Activated CD4-positive, alpha-beta T cell treated with anti-CD3 and anti-CD28 coated beads, Interleukin-2, Interleukin-4, amounts not matched to agents 100 ng/mL and 50 ng/mL, durations not matched to agents 16 hours and 8 hours (primary cell): ENCODE results near the gene WDR88.
"Not testable (repeated sequence)": the region's sequence is repeated elsewhere in the genome, so short reads cannot be mapped to it uniquely, and the experiment has no call there.

ENCODE experiments used
- DNase-seq: peaks from one replicate; pipeline ENCODE4 v3.0.0-alpha.2; 2020; ENCODE audit warnings: low spot score

WDR88 gene

DNA sequence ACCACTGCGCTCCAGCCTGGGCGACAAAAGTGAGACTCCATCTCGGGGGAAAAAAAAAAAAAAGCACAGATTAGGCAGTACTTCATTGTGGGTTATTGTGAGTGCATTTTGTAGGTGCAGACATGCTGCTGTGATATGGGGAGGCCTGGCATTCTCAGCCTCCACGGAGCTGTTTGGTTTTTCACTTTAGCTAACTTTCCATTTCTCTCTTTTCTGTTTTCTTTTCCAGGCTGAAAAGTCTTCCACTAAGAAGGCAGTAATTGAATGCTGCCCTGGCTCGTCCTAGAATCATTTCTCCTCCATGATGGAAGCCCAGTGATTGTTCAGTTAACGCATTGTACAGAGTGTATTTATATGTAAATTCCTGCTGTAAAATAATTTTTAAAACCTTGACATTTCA lies 2.0 kb upstream of the WDR88 start:
- no peak for DNase-seq

DNA sequence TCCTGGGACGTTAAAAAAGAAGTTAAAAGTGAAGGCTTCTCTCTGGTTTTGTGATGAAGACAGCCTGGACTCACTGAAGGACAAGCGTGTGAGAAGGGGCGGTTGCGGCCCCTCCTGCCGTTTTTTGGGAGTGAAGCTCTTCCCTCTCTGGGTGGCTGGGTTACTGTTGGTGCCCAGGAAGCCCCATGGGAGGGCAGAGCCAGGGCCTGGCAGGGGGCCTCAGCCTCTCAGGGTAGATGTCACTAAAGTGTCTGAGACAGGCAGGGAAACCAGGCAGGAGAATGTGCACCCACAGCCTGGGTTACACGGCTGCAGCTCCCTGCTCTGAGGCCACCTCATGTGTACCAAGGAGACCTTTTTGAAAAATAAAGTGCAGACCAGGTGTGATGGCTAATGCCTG lies 1.5 kb upstream of the WDR88 start:
- no peak for DNase-seq

DNA sequence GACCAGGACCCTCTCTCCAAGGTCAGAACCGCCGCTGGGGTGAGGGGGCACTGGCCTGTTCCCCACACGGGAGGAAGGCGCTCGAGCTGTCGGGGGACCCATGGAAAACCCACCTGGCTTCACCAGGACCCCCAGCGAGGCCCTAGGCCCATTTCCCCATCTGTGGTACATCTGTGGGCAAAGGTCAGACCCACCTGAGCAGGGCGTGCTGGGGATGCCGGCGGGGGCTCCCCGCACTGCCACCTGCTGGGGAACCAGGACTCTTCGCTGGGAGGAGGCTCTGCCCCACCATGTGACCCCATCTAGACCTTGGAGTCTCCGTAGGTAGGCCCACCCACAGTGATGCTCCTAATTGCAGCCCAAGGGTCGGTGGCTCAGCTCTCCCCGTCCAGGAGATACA lies 511 bp downstream of the WDR88 start:
- DNase-seq, result no peak

DNA sequence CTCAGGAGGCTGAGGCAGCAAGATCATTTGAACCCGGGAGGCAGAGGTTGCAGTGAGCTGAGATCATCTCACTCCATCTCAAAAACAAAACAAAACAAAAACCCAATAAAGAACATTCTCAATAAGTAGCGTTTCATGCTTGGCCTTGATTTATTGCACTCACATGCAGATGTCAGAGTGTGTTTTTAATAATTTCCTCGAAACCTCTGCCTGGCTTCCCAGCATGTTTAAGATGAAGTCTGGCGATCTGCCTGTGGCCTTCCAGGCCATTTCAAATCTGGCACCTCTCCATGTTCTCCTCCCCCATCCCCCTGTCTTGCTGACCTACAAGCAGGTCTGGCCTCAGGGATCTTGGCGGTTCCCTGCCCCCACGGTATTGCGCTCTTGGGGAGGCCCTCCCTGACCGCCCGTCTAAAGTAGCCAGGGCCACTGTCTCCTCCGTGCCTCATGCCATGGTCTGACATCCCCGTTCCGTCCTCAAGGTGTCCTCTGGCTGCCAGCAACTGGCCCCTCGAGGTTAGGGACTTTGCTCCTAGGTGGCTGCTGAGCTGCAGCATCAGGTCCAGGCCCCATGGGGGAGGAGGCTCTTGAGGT lies 1.6 kb downstream of the WDR88 start:
- no peak for DNase-seq

DNA sequence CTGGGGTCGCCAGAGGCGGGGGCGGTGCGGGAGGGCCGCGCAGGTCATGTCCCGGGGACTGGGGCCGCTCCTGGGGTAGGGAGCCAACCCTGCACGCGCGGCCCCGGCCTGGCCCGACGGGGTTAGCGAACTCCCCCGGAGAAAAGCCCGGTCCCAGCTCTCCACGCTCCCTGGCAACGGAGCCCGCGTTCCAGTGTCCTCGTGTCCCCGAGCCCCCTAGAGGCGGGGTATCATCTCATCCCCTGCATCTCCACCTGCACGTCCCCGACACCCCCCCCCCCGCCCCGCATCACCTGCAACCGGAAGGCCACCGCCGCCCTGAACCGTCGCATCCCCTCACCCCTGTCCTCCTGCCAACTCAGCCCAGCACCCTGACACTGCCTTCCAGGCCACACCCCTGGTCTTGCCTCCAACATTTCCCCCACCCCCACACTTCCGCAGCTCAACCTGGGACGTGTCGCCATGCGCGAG lies 2.7 kb downstream of the WDR88 start:
- peak; percentile 43 for DNase-seq

DNA sequence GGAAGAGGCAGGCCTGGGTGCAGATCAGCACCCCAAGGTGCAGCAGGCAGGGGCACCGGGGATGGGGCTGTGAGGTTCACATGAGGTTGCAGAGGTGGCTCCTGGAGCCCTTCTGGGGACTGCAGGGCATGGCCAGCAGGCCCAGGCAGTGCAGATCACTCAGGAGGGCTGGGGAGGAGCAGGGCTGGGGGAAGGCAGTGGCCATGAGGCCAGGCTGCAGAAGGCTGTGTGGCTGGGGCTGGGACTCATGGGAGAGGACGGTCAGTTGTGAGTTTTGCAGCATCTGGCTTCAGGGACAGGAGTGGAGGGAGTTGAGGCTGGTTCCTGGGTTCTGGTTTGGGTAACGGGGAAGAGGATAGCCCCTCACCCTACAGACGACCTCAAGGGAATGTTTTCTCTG lies 7.3 kb downstream of the WDR88 start:
- DNase-seq, result no peak

DNA sequence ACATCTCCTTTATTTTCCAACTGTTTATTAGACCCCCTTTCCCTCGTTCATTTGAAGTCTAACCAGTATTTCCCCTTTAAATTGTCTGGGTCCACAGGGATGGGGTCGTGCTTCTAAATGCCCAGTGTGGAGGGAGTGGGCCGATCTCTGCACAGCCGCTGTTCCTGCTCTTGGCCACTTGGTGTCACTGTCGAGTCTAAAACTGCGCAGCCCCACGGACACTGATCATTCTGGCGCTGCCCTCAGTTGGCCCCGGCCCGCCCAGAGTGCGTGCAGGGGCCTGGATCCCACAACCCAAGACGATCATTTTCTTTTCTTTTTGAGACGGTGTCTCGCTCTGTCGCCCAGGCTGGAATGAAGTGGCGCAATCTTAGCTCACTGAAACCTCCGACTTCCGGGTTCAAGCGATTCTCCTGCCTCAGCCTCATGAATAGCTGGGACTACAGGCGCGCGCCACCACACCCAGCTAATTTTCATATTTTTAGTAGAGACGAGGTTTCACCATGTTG lies 12.0 kb downstream of the WDR88 start:
- peak; percentile 63 for DNase-seq

DNA sequence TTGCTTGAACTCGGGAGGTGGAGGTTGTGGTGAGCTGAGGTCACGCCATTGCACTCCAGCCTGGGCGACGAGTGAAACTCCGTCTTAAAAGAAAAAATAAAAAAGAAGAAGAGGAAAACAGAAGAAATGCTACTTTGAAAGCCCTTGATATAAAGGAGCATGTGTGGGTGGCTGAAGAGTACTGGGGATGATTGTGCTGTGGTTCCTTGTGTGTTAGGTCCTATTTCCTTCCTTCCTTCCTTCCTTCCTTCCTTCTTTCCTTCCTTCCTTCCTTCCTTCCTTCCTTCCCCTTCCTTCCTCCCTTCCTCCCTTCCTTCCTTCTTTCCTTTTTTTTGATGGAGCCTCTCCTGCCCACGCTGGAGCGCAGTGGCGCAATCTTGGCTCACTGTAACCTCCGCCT lies 14.3 kb downstream of the WDR88 start:
- no peak for DNase-seq

DNA sequence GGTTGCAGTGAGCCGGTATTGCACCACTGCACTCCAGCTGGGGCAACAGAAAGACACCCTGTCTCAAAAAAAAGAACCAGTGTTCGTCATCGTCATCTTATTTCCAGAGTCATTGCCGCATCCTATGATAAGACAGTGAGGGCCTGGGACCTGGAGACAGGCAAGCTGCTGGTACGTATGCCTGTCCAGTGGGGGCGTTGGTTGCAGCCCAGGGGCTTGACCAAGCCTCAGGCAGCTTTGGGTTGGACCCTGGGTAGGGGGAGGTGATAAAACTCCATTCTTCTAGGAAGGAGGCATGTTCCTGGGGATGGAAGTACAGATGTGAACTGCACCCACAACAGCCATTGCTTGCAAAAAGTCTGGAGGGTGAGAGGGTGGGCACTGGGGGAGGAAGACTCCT lies 15.6 kb downstream of the WDR88 start:
- no peak for DNase-seq

DNA sequence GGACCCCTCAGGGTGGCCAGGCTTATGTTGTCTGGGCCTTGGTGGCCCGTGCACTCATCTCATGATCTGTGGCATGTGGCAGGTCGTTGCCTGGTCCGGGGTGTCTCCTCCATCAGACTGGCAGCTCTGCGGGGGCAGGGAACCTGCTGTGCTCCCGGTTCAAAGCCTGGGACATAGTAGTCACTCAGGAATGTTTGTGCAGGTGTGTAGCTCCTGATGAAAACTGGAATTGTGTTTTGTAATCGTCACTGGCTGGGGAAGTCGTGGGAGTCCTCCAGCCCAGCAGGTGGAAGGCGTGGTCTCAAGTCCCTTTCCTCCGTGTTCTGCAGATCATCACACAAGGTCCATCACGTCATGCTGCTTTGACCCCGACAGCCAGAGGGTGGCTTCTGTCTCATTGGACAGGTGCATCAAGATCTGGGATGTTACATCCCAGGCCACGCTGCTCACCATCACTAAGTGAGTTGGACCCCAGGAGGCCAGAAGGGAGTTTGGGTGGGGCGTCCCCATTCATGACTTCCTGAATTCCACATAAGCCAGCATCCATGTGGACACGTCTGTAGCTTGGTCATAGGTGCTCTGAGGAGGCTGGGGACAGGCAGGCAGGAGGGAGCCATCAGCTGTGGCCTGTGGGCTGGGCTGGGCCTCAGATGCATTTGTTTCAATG lies 19.1 kb downstream of the WDR88 start:
- DNase-seq, result no peak

DNA sequence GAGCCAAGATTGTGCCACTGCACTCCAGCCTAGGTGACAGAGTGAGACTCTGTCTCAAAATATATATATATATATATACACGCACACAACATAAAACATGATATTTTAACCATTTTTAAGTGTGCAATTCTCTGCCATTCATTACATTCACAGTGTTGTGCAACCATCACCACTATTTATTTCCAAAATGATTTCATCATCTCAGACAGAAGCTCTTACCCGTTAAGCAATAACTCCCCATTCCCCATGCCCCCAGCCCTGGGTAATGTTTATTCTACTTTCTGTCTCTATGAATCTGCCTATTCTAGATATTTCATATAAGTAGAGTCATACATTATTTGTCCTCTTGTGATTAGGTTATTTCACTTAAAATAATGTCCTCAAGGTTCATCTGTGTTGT lies 20.3 kb downstream of the WDR88 start:
- no peak for DNase-seq

DNA sequence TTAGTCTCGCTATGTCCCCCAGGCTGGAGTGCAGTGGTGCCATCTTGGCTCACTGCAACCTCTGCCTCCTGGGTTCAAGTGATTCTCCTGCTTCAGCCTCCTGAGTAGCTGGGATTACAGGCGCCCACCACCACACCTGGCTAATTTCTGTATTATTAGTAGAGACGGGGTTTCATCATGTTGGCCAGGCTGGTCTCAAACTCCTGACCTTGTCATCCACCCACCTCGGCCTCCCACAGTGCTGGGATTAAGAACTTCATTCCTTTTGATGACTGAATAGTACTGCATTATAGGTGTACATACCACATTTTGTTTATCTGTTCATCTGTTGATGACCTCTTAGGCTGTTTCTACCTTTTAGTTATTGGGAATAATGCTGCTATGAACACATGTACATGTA lies 20.7 kb downstream of the WDR88 start:
- DNase-seq, result not testable (repeated sequence)

DNA sequence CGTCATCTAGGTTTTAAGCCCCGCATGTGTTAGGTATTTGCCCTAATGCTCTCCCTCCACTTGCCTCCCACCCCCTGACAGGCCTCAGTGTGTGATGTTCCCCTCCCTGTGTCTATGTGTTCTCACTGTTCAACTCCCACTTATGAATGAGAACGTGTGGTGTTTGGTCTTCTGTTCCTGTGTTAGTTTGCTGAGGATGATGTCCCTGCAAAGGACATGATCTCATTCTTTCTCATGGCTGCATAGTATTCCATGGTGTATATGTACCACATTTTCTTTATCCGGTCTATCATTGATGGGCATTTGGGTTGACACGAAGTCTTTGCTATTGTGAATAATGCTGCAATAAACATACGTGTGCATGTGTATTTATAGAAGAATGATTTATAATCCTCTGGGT lies 22.4 kb downstream of the WDR88 start:
- not testable (repeated sequence) for DNase-seq

DNA sequence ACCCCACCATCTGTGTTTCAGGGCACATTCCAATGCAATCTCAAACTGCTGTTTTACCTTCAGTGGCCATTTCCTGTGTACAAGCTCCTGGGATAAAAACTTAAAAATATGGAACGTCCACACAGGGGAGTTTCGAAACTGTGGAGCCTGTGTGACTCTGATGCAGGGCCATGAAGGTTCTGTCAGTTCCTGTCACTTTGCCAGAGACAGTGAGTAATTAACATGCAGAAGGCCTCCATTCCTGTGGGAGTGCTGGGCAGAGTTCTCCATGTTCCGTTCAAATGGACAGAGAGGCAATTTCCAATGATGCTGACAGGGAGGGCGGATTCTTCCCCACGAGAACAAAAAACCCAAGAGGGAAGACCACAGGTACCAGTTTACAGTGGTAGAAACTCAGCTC lies 24.4 kb downstream of the WDR88 start:
- no peak for DNase-seq

DNA sequence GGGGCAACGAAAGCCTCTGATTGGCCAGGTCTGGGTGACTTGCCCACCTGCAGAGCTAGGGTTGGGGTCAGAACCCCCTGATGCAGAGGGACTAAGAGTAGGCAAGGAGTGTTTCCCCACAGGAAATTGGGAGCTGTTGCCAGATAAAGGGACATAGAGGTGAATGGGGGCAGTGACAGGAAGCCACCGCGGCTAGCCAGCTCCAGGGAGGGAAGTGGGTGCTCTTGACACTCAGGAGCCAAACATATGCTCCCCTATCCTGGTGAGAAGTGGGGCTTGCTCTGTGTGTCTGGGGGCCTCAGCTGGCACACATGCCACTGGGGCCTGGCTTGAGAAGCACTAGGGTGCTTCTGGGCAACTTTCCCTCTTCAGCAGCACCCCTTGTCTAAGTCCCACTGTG lies 26.0 kb downstream of the WDR88 start:
- DNase-seq, result no peak

DNA sequence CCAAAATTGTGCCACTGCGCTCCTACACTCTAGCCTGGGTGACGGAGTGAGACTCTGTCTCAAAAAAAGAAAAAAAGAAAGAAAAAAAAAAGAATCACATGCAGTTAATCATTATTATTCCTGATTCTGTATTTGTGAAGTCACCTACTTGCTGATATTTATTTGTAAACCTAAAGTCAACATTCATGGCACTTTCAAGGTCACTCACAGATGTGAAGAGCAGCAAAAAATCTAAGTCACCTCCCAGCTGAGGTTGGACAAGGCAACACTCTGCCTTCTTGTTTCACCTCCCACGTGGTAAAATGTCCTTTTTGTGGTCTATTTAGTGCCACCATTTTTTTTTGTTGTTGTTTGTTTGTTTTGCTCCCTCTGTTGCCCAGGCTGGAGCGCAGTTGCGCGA lies 26.5 kb downstream of the WDR88 start:
- no peak for DNase-seq

DNA sequence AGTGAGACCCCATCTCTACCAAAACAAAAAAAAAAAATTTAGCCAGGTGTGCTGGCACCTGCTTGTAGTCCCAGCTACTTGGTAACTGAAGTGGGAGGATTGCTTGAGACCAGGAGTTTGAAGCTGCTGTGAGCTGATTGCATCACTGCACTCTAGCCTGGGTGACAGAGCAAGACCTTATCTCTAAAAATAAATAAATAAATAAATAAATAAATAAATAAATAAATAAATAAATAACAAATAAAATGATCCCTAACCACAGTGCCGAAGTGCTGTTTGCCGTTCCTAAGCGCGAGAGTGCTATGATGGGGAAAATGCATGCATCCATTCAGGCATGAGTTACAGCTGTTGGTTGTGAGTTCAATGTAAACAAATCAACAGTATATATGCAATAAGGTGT lies 27.2 kb downstream of the WDR88 start:
- DNase-seq, result no peak

DNA sequence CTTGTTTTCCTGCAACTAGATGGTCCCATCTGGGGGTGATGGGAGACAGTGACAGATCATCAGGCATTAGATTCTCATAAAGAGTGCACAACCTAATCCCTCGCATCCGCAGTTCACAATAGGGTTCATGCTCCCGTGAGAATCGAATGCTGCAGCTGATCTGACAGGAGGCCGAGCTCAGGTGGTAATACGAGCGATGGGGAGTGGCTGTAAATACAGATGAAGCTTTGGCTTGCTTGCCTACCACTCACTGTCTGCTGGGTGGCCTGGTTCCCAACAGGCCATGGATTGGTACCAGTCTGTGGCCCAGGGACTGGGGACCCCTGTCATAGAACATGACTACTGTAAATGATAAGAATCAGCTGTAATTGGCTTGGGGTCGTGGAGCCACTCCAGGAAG lies 28.0 kb downstream of the WDR88 start:
- no peak for DNase-seq

DNA sequence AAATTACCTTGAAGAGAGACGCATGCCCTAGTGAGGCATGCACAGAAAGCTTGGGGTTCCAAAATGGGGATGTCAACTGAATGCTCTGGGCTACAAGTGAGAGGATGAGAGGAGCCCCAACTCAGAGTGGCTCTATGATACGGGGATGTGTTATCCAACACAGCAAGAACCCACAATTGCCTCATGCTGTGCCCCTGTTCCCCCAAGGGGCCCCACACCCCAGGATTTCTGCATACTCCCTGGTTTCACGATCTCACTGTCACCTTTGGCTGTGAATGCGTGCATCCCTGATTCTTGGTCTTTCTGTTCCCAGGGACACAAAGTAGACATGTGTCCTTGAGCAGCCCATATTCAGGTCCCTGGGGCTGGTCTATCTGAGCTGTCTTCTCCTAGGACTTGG lies 29.3 kb downstream of the WDR88 start:
- DNase-seq, result no peak

DNA sequence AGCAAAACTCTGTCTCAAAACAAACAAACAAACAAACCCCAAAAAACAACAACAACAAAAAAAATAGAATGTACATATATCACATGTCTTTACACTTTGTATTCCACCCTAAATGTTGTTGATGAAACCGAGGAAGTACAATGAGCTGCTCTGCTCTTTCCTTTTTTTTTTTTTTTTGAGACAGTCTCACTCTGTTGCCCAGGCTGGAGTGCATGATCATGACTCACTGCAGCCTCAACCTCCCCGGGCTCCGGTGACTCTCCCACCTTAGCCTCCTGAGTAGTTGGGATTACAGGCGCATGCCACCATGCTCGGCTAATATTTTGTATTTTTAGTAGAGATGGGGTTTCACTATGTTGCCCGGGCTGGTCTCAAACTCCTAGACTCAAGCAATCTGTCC lies 31.6 kb downstream of the WDR88 start:
- no peak for DNase-seq

DNA sequence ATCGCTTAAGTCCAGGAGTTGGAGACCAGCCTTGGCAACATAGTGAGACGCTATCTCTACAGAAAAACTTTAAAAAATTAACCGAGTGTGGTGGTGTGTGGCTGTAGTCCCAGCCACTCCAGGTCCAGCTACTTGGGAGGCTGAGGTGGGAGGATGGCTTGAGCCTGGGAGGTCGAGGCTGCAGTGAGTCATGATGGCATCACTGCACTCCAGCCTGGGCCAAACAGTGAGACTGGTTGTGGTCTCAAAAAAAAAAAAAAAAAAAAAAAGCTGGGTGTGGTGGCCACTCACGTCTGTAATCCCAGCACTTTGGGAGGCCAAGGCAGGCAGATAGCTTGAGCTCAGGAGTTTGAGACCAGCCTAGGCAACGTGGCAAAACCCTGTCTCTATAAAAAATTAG lies 34.1 kb downstream of the WDR88 start:
- not testable (repeated sequence) for DNase-seq

DNA sequence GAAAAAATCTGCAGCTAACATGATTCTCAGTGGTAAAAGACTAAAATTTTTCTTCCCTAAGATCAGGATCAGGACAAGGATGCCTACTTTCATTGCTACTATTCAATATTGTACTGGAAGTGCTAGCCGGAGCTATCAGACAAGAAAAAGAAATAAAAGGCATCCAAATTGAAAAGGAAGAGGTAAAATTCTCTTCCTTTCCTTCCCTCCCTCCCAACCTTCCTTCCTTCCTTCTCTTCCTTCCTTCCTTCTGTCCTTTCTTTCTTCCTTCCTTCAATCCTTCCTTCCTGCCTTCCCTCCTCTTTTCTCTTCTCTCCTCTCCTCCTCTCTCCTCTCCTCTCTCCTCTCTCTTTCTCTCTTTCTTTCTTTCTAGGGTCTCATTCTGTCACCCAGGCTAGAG lies 35.5 kb downstream of the WDR88 start:
- DNase-seq, result no peak

DNA sequence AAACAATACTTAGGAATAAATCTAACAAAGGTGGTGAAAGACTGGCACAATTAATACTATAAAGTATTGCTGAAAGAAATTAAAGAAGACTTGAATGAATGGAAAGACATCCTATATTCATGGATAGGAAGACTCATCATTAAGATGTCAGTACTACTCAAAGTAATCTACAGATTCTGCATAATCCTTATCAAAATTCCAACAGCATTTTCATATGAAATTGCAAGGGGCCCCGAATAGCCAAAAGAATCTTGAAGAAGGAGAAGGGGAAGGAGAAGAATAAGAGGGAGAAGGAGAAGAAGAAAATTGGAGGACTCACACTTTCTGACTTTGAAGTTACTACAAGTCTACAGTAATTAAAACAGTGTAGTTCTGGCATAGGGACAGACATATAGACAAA lies 36.6 kb downstream of the WDR88 start:
- DNase-seq, result no peak

DNA sequence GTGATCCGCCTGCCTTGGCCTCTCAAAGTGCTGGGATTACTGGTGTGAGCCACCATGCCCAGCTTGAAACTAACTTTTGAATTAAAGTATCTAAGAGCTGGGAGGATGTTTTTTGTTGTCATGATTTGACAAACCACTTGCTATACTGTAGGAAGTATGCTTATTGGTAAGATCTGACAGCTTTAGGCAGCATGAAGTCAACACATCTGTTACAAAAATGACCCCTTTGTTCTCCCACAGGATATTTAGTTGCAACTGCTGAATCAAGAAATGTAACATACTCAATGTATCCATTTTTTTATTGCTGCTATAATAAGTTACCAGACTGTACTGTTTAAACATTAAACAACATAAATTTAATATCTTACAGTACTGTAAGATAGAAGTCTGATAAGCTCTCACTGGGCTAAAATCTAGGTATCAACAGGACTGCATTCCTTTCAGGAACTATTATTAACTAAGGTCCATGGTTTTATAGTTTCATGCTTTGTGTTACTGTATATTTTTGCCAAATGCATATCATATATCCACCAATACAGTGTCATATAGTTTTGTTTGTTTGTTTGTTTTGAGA lies 39.4 kb downstream of the WDR88 start:
- no peak for DNase-seq
